A549 (cell line): ENCODE data around the gene GPATCH8. TPM values are rescaled to one million over a fixed set of nuclear protein-coding genes. Genes with fewer than 3 reads are reported as not detected.
A peak's percentile ranks its signal among the peaks of the same experiment; 100 is the strongest.

Source experiments
- ATAC-seq, 2 experiments: fragments of 200-7000 bp in 1 of 2; fragments of >200 bp in 1 of 2; cut with Nextera tagmentation in 1 of 2; cut with Tn5 transposase in 1 of 2; 3 replicates each; pipeline versions ENCODE4 v1.8.0 to v1.9.1; 2018 to 2020; ENCODE audit warnings: mild to moderate bottlenecking in 1 of 2, moderate library complexity in 1 of 2
- CTCF ChIA-PET: fragments of 300-600 bp; sonication (Branson Sonifier 250); formaldehyde crosslinking; extraction: SDS; loops from one replicate; lab custom pipeline; 2021; ENCODE audit warnings: antibody characterized with exemption, inconsistent platforms; lab: Yijun Ruan, JAX
- POLR2A ChIA-PET: fragments of 350-600 bp; formaldehyde crosslinking; extraction: SDS; loops from one replicate; lab custom pipeline; 2021; ENCODE audit warnings: antibody characterized with exemption, inconsistent platforms; lab: Yijun Ruan, JAX
- DNase-seq, 2 experiments: peaks; one replicate each; pipeline versions ENCODE4 v3.0.0 to v3.0.0-alpha.2; 2011 to 2016; ENCODE audit warnings: low read depth in 1 of 2, low spot score in 1 of 2
- FAIRE-seq: peaks from 2 replicates; lab custom pipeline; 2011; peaks lifted over from hg19 to GRCh38; lab: Jason Lieb, UNC
- H3K27ac ChIP-seq, 2 experiments: fragments of >200 bp; sonication (Bioruptor Twin); formaldehyde crosslinking; 3 replicates each; pipeline ENCODE4 v1.5.1; 2016 to 2017
- H3K4me1 ChIP-seq: fragments of >200 bp; sonication (Bioruptor Twin); formaldehyde crosslinking; 3 replicates; pipeline ENCODE4 v1.6.1; 2016
- H3K4me2 ChIP-seq: fragments of >200 bp; sonication (Bioruptor Twin); formaldehyde crosslinking; 3 replicates; pipeline ENCODE4 v1.6.1; 2016
- H3K4me3 ChIP-seq: fragments of >200 bp; sonication (Bioruptor Twin); formaldehyde crosslinking; 3 replicates; pipeline ENCODE4 v1.5.1; 2016
- H3K9me3 ChIP-seq: fragments of >200 bp; sonication (Bioruptor Twin); formaldehyde crosslinking; 3 replicates; pipeline ENCODE4 v1.6.1; 2016
- BHLHE40 ChIP-seq: IDR thresholded peaks from 2 replicates; pipeline ENCODE4 v1.6.1; 2012; ENCODE audit warnings: low read depth, low read length, inconsistent platforms
- CHD2 ChIP-seq: fragments of 150-350 bp; IDR thresholded peaks from 2 replicates; pipeline ENCODE4 v1.6.1; 2014; ENCODE audit warnings: low read length; ENCODE audit not compliant: partially characterized antibody
- CHD4 ChIP-seq: fragments of 200-600 bp; sonication (generic); IDR thresholded peaks from 2 replicates; pipeline ENCODE4 v1.6.1; 2016; ENCODE audit warnings: antibody characterized with exemption, mild to moderate bottlenecking, borderline replicate concordance
- CTCF ChIP-seq: fragments of >200 bp; sonication (Bioruptor Twin); formaldehyde crosslinking; IDR thresholded peaks from 3 replicates; pipeline ENCODE4 v1.5.1; 2016
- E2F6 ChIP-seq: IDR thresholded peaks from 2 replicates; pipeline ENCODE4 v1.6.1; 2012; ENCODE audit warnings: low read depth, borderline replicate concordance
- EHF ChIP-seq: fragments of 250-450 bp; sonication (Bioruptor Pico); IDR thresholded peaks from 2 replicates; pipeline ENCODE4 v1.5.0; 2020; ENCODE audit warnings: mild to moderate bottlenecking
- EHMT2 ChIP-seq: fragments of 200-600 bp; sonication (generic); IDR thresholded peaks from 2 replicates; pipeline ENCODE4 v1.6.1; 2016; ENCODE audit warnings: antibody characterized with exemption, low read depth, mild to moderate bottlenecking, moderate library complexity
- EP300 ChIP-seq, 2 experiments: fragments of >200 bp; sonication (Bioruptor Twin); formaldehyde crosslinking; IDR thresholded peaks; 2 replicates in 1 of 2; 3 replicates in 1 of 2; pipeline ENCODE4 v1.6.1; 2016 to 2017
- ESRRA ChIP-seq: fragments of 150-350 bp; IDR thresholded peaks from 2 replicates; pipeline ENCODE4 v1.6.1; 2014; ENCODE audit warnings: mild to moderate bottlenecking, low read length, borderline replicate concordance
- FOSL2 ChIP-seq, 2 experiments: fragments of 450-650 bp in 1 of 2; fragments of >200 bp in 1 of 2; sonication (Bioruptor Twin) in 1 of 2; formaldehyde crosslinking; IDR thresholded peaks; 2 replicates each; pipeline versions ENCODE4 v1.5.0 to v1.6.1; 2016 to 2020; ENCODE audit warnings: mild to moderate bottlenecking in 1 of 2, moderate library complexity in 1 of 2
- FOXS1 ChIP-seq: fragments of 250-450 bp; sonication (Bioruptor Pico); IDR thresholded peaks from 2 replicates; pipeline ENCODE4 v1.5.0; 2020; ENCODE audit warnings: mild to moderate bottlenecking, moderate library complexity
- HES2 ChIP-seq: fragments of >200 bp; sonication (Bioruptor Twin); formaldehyde crosslinking; IDR thresholded peaks from 2 replicates; pipeline ENCODE4 v1.6.1; 2016
- JUN ChIP-seq, 2 experiments: fragments of >200 bp; sonication (Bioruptor Twin); formaldehyde crosslinking; IDR thresholded peaks; 2 replicates in 1 of 2; 3 replicates in 1 of 2; pipeline ENCODE4 v1.6.1; 2016 to 2017
- KDM1A ChIP-seq: fragments of 200-600 bp; sonication (generic); IDR thresholded peaks from 2 replicates; pipeline ENCODE4 v1.6.1; 2016; ENCODE audit warnings: low read depth, mild to moderate bottlenecking
- KDM5A ChIP-seq: fragments of 200-600 bp; sonication (generic); IDR thresholded peaks from 2 replicates; pipeline ENCODE4 v1.6.1; 2016; ENCODE audit warnings: antibody characterized with exemption, mild to moderate bottlenecking
- MAZ ChIP-seq: fragments of 150-350 bp; IDR thresholded peaks from 2 replicates; pipeline ENCODE4 v1.6.1; 2014; ENCODE audit warnings: antibody characterized with exemption, low read depth, low read length, borderline replicate concordance
- NPAS2 ChIP-seq: fragments of 250-450 bp; sonication (Bioruptor Pico); IDR thresholded peaks from 2 replicates; pipeline ENCODE4 v1.8.0; 2022; ENCODE audit warnings: mild to moderate bottlenecking, moderate library complexity, borderline replicate concordance
- PHF8 ChIP-seq: fragments of 200-600 bp; sonication (generic); IDR thresholded peaks from 2 replicates; pipeline ENCODE4 v1.6.1; 2016; ENCODE audit warnings: low read depth, mild to moderate bottlenecking, antibody characterized with exemption, moderate library complexity, borderline replicate concordance
- POLR2AphosphoS2 ChIP-seq: conservative IDR thresholded peaks from 2 replicates; pipeline ENCODE4 v1.6.1; 2012; ENCODE audit warnings: low read length, improper control_type of control experiment, inconsistent platforms
- RAD21 ChIP-seq, 2 experiments: fragments of >200 bp in 1 of 2; sonication (Bioruptor Twin) in 1 of 2; formaldehyde crosslinking in 1 of 2; IDR thresholded peaks in 1 of 2; conservative IDR thresholded peaks in 1 of 2; 2 replicates in 1 of 2; 3 replicates in 1 of 2; pipeline ENCODE4 v1.6.1; 2012 to 2018; ENCODE audit warnings: inconsistent platforms in 1 of 2
- RNF2 ChIP-seq: fragments of 200-600 bp; sonication (generic); IDR thresholded peaks from 2 replicates; pipeline ENCODE4 v1.6.1; 2016; ENCODE audit warnings: low read depth, mild to moderate bottlenecking, antibody characterized with exemption, moderate library complexity, borderline replicate concordance
- SMC3 ChIP-seq: fragments of >200 bp; sonication (Bioruptor Twin); formaldehyde crosslinking; IDR thresholded peaks from 3 replicates; pipeline ENCODE4 v1.6.1; 2018; ENCODE audit warnings: inconsistent platforms
- SREBF2 ChIP-seq: fragments of 450-650 bp; IDR thresholded peaks from 2 replicates; pipeline ENCODE4 v1.6.1; 2014; ENCODE audit warnings: mild to moderate bottlenecking, moderate library complexity
- ZSCAN20 ChIP-seq: fragments of 250-450 bp; sonication (Bioruptor Pico); IDR thresholded peaks from 2 replicates; pipeline ENCODE4 v1.8.0; 2022; ENCODE audit warnings: mild to moderate bottlenecking, moderate library complexity
- WGBS: methylation state at CpG from one replicate; pipeline ENCODE4 v1.1.6; 2017; ENCODE audit errors: missing lambda C conversion rate; 5-methylcytosine and 5-hydroxymethylcytosine counted together
- polyA plus RNA-seq, 4 experiments: library from polyadenylated mRNA; depleted of rRNA in 3 of 4; stranded (reverse); fragments of >200 nt; fragmentation: RNase III in 1 of 4; extraction: RNeasy Plus Mini Kit Qiagen cat#74134 plus additional on column Dnase treatment in 1 of 4; gene quantifications; 2 replicates in 3 of 4; 3 replicates in 1 of 4; pipeline ENCODE4 v1.2.3, GENCODE V29; 2011 to 2017

Gene GPATCH8
- polyA plus RNA-seq, 2 of the 4 experiments (the other 2 are of a cell fraction) = 21.7 to 27.3 TPM

- Histone ChIP-seq H3K27ac (no peak overlapping the region), H3K4me3 (no peak overlapping the region), H3K4me2 (no peak overlapping the region), H3K9me3 (no peaks in the 10 kb centered on the region), H3K4me1 (no peaks in the 10 kb centered on the region)
- ATAC-seq (no peak), FAIRE-seq (peak; percentile 36), DNase-seq (no peak)
- ChIA-PET POLR2A (no interaction called here), CTCF (interaction anchor here (1.0 to 7.4 kb wide), 7 partner anchors 9 to 236 kb away, joined by 4 to 62 read pairs (median 24); partner anchors contain the start of genes FAM171A2 and ITGA2B)
- 94% methylated on average over 5 of the region's 5 CpGs for WGBS
- TF ChIP-seq HES2 = no peak
- TF ChIP-seq E2F6 = no peak
- TF ChIP-seq EHF (CRISPR knock-in tag) = no peak
- no peak for TF ChIP-seq NPAS2 (CRISPR knock-in tag)
- no peak for TF ChIP-seq EP300 (IDR thresholded peaks at IDR 0.05)
- no peak for TF ChIP-seq KDM1A
- TF ChIP-seq SREBF2 = no peak
- no peak for TF ChIP-seq BHLHE40
- TF ChIP-seq PHF8 = no peak
- no peak for TF ChIP-seq RNF2
- no peak for TF ChIP-seq FOXS1 (CRISPR knock-in tag)
- no peak for TF ChIP-seq MAZ
- no peak for TF ChIP-seq KDM5A
- TF ChIP-seq EHMT2 = no peak
- no peak for TF ChIP-seq POLR2AphosphoS2
These were observed 100.5 kb downstream of the GPATCH8 start for GRCh38 chr17:44402564-44403172.

GRCh38 chr17:44400226-44400847, 102.9 kb downstream of the GPATCH8 start:
- no peak overlapping the region for H3K4me2 ChIP-seq
- no peaks in the 10 kb centered on the region for H3K4me1 ChIP-seq
- 91% methylated on average over 3 of the region's 3 CpGs for WGBS
- TF ChIP-seq CHD4 (no peak), ZSCAN20 (CRISPR knock-in tag) (no peak), SMC3 (peak; percentile 70), PHF8 (no peak), CTCF (peak; percentile 75), JUN (IDR thresholded peaks at IDR 0.05) (no peak), CHD2 (no peak), FOSL2 (IDR thresholded peaks at IDR 0.05) (no peak), FOSL2 (CRISPR knock-in tag; IDR thresholded peaks at IDR 0.05) (no peak), KDM5A (no peak), ESRRA (no peak), RAD21 (conservative IDR thresholded peaks at IDR 0.05 in 1 of 2, IDR thresholded peaks at IDR 0.05 in 1 of 2) (peak; percentile 59 to 63)
- DNase-seq (peak; percentile 48), ATAC-seq (peak; percentile 78 to 84; a peak in 5 of 6 replicates), FAIRE-seq (peak; percentile 13)
- H3K9me3 ChIP-seq = no peaks in the 10 kb centered on the region
- H3K27ac ChIP-seq = no peak overlapping the region
- ChIA-PET CTCF (interaction anchor here (0.6 to 7.4 kb wide), 51 partner anchors 8 to 559 kb away, joined by 3 to 62 read pairs (median 4); partner anchors contain the start of genes FAM171A2, GRN, ITGA2B and MEIOC), POLR2A (no interaction called here)
- no peak overlapping the region for H3K4me3 ChIP-seq
